ENCODE data around the gene UBE2S. TPM values are rescaled to one million over a fixed set of nuclear protein-coding genes. Genes with fewer than 3 reads are reported as not detected.

UBE2S gene
- total RNA-seq, 1 experiment from 2014 or later: 279 TPM

DNA sequence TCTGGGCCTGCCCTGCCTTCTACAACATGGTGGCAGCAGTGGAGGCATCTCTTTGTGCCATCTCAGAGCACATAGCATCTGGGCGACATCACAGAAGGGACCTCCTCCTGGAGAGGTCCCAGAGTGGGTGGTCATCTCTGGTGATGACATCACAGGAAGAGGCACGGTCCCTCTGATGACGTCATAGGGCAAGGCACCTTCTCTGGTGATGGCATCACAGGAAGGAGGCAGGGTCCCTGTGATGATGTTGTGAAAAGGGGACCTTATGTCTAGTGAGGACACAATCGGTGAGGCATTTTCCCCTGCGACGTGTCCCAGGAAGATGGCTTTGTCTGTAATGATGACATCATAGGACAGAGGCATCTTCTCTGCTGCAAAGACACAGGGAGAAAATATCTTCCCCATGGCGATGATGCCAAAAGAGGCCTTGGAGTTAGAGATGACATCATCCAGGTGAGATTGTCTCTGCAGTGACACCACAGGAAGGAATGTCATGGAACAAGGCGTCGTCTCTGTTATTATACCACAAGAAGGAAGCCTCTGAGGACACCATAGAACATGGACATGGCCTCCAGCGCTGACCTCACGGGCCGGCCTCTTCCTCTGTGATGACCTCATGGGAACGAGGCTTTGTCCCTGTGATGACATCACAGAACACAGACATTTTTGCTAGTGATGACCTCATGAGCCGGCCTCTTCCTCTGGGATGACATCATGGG, 24.8 kb upstream of the UBE2S start:
- CTCF ChIA-PET: no interaction called here

DNA sequence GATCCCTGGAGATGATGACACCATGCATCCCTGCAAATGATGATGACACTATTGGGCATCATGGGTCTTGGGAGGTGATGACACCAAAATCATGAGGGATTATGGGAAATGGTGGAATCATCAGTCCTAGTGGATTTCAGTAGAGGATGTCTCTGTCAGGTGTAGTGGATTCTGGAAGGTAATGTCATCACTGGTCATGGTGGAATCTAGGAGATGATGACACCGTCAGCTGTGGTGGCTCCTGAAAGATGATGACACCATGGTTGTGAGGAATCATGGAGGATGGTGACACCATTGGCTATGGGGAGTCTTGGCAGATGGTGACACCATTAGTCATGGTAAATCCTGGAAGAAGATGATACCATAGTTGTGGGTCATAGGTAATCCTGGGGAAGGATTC, 23.6 kb upstream of the UBE2S start:
- intact Hi-C loops (cut with micrococcal nuclease; ENCODE audit: unreplicated experiment): no loop called here
- no peaks in the 10 kb centered on the region for H3K4me1 Mint-ChIP-seq (ENCODE audit: low read depth, unreplicated experiment)
- Histone ChIP-seq H3K27me3 (replicated peaks; ENCODE audit: control insufficient read depth, insufficient read depth, low read length) (no peaks in the 10 kb centered on the region), H3K36me3 (ENCODE audit: control insufficient read depth, insufficient read depth, low read length) (no peaks in the 10 kb centered on the region), H3K4me3 (ENCODE audit: low read depth, low read length) (no peak overlapping the region), H3K4me1 (no peaks in the 10 kb centered on the region), H3K9me3 (no peaks in the 10 kb centered on the region)
- no TSS peak for BruUV-seq (replicated peaks)
- TF ChIP-seq, protein P1, sequence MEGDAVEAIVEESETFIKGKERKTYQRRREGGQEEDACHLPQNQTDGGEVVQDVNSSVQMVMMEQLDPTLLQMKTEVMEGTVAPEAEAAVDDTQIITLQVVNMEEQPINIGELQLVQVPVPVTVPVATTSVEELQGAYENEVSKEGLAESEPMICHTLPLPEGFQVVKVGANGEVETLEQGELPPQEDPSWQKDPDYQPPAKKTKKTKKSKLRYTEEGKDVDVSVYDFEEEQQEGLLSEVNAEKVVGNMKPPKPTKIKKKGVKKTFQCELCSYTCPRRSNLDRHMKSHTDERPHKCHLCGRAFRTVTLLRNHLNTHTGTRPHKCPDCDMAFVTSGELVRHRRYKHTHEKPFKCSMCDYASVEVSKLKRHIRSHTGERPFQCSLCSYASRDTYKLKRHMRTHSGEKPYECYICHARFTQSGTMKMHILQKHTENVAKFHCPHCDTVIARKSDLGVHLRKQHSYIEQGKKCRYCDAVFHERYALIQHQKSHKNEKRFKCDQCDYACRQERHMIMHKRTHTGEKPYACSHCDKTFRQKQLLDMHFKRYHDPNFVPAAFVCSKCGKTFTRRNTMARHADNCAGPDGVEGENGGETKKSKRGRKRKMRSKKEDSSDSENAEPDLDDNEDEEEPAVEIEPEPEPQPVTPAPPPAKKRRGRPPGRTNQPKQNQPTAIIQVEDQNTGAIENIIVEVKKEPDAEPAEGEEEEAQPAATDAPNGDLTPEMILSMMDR (IDR thresholded peaks at IDR 0.05; ENCODE audit: insufficient read depth in 1 of 2, low read depth in 1 of 2, low read length in 1 of 2, severe bottlenecking in 1 of 2, unreplicated experiment in 1 of 2): no peak
- CTCF ChIA-PET: no interaction called here
- H3K27ac Mint-ChIP-seq (ENCODE audit: unreplicated experiment): no peak overlapping the region
- POLR2A ChIA-PET: no interaction called here
- no peak for DNase-seq
- no peaks in the 10 kb centered on the region for H3K36me3 Mint-ChIP-seq (ENCODE audit: insufficient read depth, unreplicated experiment)
- H3K4me3 Mint-ChIP-seq (ENCODE audit: unreplicated experiment): no peak overlapping the region
- no peaks in the 10 kb centered on the region for H3K9me3 Mint-ChIP-seq (ENCODE audit: unreplicated experiment)
- peaks cover 3% of the 10 kb centered on the region for H3K27me3 Mint-ChIP-seq (ENCODE audit: insufficient read depth, unreplicated experiment)

More for the DNA sequence above, 24.8 kb upstream of the UBE2S start:
- H3K4me1 Mint-ChIP-seq (ENCODE audit: low read depth, unreplicated experiment): no peaks in the 10 kb centered on the region
- Histone ChIP-seq H3K9me3 (no peaks in the 10 kb centered on the region), H3K27me3 (replicated peaks; ENCODE audit: control insufficient read depth, insufficient read depth, low read length) (no peaks in the 10 kb centered on the region), H3K4me1 (no peaks in the 10 kb centered on the region), H3K4me3 (ENCODE audit: low read depth, low read length) (no peak overlapping the region), H3K36me3 (ENCODE audit: control insufficient read depth, insufficient read depth, low read length) (no peaks in the 10 kb centered on the region)
- H3K27ac Mint-ChIP-seq (ENCODE audit: unreplicated experiment): no peak overlapping the region
- TF ChIP-seq, protein P1 (IDR thresholded peaks at IDR 0.05; ENCODE audit: insufficient read depth in 1 of 2, low read depth in 1 of 2, low read length in 1 of 2, severe bottlenecking in 1 of 2, unreplicated experiment in 1 of 2): no peak
- H3K36me3 Mint-ChIP-seq (ENCODE audit: insufficient read depth, unreplicated experiment): no peaks in the 10 kb centered on the region
- POLR2A ChIA-PET: no interaction called here
- BruUV-seq (replicated peaks): no TSS peak
- H3K27me3 Mint-ChIP-seq (ENCODE audit: insufficient read depth, unreplicated experiment): peaks cover 4% of the 10 kb centered on the region
- no peak for DNase-seq
- H3K9me3 Mint-ChIP-seq (ENCODE audit: unreplicated experiment): no peaks in the 10 kb centered on the region
- intact Hi-C loops (cut with micrococcal nuclease; ENCODE audit: unreplicated experiment): no loop called here
- H3K4me3 Mint-ChIP-seq (ENCODE audit: unreplicated experiment): no peak overlapping the region

DNA sequence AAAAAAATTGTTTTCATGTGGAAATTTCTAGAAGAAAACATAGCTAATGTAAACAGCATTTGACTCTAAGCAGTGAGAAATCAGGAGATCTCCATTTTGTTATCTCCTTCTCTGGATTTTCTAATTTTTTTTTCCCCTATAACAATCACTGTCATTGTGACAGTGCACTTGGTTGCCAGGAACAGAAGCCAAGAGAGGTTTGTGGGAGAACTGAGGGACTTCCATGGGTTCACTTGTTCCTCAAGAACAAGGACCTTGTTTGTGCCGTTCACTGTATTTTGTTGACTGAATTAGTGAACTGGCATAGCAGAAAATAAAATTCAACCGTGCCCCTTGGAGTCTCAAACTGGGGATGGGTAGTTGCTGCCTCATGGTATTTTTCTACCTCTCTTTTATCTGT, 18.5 kb upstream of the UBE2S start:
- DNase-seq: no peak
- Histone ChIP-seq H3K4me1 (no peaks in the 10 kb centered on the region), H3K4me3 (ENCODE audit: low read depth, low read length) (no peak overlapping the region), H3K9me3 (no peaks in the 10 kb centered on the region), H3K27me3 (replicated peaks; ENCODE audit: control insufficient read depth, insufficient read depth, low read length) (no peaks in the 10 kb centered on the region), H3K36me3 (ENCODE audit: control insufficient read depth, insufficient read depth, low read length) (no peaks in the 10 kb centered on the region)
- TF ChIP-seq, protein P1 (IDR thresholded peaks at IDR 0.05; ENCODE audit: insufficient read depth in 1 of 2, low read depth in 1 of 2, low read length in 1 of 2, severe bottlenecking in 1 of 2, unreplicated experiment in 1 of 2): no peak
- peaks cover 8% of the 10 kb centered on the region for H3K27me3 Mint-ChIP-seq (ENCODE audit: insufficient read depth, unreplicated experiment)
- no peak overlapping the region for H3K4me3 Mint-ChIP-seq (ENCODE audit: unreplicated experiment)
- ChIA-PET POLR2A (no interaction called here), CTCF (interaction anchor here (0.5 kb wide), 1 partner anchor 9 kb away, joined by 4 read pairs; no protein-coding TSS in a partner anchor)
- BruUV-seq (replicated peaks): no TSS peak
- no peaks in the 10 kb centered on the region for H3K36me3 Mint-ChIP-seq (ENCODE audit: insufficient read depth, unreplicated experiment)
- H3K27ac Mint-ChIP-seq (ENCODE audit: unreplicated experiment): no peak overlapping the region
- intact Hi-C loops (cut with micrococcal nuclease; ENCODE audit: unreplicated experiment): no loop called here
- H3K4me1 Mint-ChIP-seq (ENCODE audit: low read depth, unreplicated experiment): no peaks in the 10 kb centered on the region
- H3K9me3 Mint-ChIP-seq (ENCODE audit: unreplicated experiment): no peaks in the 10 kb centered on the region

All from Caco-2 (cell line).